NCI-H2107 treated with DMSO at 0.1 percent for 48 hours (cell line): ENCODE measurements around the gene STAP1.

Experiments used
- DNase-seq: peaks from one replicate; lab custom pipeline; 2025; ENCODE audit not compliant: unreplicated experiment; lab: John Stamatoyannopoulos, UW

Gene STAP1

DNA sequence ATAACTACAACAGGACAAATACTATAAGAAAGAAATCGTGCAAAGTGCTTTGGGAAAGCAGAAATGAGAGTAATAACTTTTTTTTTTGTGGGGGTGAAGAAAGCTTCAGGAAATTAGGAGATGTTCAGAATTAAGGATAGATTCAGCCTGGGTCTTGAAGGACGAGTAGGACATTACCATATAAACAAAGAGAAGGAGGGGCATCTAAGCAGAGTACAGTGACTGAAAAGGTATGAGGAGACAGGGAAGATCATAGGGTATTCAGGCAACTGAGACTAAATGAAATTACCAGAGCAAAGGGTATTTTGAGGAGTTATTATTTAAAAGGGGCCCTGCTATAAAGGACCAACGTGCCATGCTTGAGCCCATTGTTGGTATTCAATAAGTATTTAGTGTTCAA, 3.1 kb upstream of the STAP1 start:
- no peak for DNase-seq

GRCh38 chr4:67556436-67556835, 2.1 kb upstream of the STAP1 start:
- DNase-seq: no peak

DNA sequence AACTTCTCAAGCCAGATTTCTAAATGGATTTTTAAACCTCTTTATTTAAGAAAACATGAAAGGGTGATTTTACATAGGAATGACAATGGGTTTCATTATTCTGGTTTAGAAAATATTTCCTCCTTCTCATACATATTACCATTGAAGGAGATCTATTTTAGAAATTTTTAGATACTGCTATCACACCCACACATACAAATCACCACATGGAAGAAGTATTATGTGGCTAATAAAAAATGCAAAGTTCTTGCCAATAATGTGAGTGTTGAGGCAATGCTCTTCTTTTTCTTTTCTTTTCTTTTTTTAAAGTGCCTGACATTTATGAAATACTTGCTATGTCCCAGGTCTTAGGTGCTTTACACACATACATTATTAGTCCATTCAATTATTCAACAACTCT, 6.8 kb downstream of the STAP1 start:
- DNase-seq: no peak

GRCh38 chr4:67566335-67566734, 7.8 kb downstream of the STAP1 start:
- no peak for DNase-seq

DNA sequence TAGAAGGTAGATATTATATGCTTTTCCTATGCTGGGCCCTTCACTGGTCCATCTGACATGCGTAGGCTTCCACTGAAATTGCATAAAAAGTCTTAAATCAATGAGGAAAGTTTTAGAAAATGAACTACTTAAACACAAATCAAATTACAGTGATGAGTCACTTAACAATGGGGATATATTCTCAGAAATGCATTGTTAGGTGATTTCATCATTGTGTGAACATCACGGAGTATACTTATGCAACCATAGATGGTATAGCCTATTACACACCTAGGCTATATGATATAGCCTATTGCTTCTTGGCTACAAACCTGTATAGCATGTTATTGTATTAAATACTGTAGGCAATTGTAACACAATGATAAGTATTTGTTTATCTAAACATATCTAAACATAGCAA, 10.3 kb downstream of the STAP1 start:
- DNase-seq: no peak

DNA sequence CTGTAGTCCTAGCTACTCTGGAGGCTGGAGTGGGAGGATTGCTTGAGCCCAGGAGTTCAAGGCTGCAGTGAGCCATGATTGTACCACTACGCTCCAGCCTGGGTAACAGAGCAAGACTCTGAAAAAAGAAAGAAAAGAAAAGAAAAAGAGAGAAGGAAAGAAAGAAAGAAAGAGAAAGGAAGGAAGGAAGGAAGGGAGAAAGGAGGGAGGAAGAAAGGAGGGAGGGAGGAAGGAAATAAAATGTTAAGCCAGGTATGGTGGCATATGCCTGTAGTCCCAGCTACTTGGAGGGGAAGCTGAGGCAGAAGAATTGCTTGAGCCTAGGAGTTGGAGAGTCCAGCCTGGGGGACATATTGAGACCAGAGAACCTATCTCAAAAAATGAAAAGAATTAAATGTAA, 12.0 kb downstream of the STAP1 start:
- DNase-seq: no peak

- DNase-seq: no peak
These were observed 13.4 kb downstream of the STAP1 start for GRCh38 chr4:67571975-67572374.

- no peak for DNase-seq
These were observed 14.7 kb downstream of the STAP1 start for GRCh38 chr4:67573193-67573592.

GRCh38 chr4:67575232-67576058, 16.9 kb downstream of the STAP1 start:
- DNase-seq: peak; percentile 86

GRCh38 chr4:67576059-67576466, 17.5 kb downstream of the STAP1 start:
- DNase-seq: no peak

DNA sequence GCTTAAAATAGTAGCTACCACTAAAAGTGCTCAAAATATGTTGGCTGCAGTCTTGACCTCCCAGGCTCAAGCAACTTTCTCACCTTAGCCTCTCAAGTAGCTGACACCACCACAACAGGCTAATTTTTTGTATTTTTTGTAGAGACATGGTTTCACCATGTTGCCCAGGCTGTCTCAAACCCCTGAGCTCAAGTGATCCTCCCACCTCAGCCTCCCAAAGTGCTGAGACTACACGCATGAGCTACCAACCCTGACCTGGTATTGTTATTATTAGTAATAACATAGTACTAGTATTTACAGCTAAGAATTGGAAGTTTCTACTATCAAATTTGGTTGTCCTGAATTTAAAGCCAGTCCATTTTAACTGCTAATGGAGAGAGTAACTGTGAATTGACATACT, 18.0 kb downstream of the STAP1 start:
- DNase-seq: no peak

DNA sequence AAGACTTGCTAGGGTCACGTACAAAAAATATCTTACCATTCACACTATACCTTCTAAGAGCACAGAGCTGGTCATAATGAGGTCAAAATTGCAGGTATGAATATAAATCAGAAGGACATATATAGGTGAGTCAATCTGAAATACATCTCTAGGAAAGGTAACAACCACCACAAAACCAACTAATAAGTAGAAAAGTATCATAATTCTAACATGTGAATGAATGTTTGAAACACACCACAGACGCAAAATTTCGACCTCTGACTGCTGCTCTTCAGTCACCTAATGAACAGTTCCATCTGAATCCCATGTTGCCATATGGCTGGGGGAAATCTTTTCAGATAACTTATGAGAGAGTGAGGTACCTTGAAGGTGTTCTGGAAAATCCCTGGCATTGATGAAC, 22.1 kb downstream of the STAP1 start:
- DNase-seq: no peak

DNA sequence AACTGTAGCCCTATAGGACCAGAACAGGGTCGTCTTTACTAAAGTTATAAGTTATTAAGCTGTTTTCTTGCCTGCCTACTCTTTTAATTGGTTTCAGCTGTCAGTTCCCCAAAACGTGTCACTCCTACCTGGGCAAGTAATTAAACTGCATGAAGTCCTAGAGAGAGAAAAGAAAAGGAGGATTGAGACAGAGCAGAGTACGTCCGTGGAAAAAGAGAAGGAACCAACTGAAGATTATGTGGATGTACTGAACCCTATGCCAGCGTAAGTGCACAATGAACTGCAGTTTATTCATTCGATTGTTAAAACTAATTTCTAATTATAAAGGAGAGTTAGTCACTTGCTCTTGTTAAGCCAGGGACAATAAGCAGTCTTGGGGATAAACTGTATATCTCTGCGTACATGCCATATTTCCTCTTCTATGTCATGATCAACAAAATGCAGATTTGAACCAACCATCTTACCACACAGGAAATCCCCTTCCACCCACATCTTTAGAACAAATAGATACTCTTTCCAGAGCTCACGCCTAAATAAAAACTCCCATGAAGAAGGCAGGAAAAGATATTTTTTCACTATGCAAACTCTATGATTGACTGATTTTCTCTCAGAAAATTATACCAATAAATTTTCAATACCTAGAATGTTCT, 22.8 kb downstream of the STAP1 start:
- DNase-seq: no peak

GRCh38 chr4:67581913-67582312, 23.4 kb downstream of the STAP1 start:
- no peak for DNase-seq

DNA sequence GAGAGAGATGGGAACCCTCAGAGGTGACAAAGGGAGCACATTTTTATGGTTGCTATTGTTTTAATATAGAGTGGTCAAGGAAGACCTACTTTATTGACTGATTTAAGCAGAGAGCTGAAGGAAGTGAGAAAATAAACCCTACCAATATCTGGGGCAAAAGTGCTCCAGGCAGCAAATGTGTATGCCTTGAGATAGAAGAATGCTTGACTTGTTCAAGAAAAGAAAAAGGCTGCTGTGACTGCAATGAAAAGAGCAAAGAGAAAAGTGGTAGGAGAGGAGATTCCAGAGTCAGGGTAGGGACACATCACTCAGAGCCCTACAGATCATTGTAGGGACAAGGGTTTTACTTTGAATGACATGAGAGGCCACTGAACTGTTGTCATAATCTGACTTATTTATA, 26.0 kb downstream of the STAP1 start:
- DNase-seq: no peak

DNA sequence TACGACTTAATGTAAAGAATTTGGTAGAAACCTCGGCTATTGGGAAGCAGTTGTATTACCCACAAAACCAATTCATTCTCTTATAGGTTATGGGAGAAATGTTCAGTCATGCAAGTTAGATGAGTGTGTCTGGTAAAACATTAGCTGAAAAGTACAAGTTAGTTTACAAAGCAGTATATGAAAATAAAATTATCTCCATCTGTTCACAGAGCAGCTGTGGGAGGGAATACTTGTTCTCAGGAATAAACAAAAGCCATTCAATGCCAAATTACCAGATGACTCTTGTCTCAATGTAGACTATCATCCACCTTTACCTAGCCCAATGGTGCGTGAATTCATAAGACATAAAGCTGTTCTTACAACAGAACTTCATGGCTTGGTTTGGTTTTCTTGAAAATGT, 28.6 kb downstream of the STAP1 start:
- no peak for DNase-seq

DNA sequence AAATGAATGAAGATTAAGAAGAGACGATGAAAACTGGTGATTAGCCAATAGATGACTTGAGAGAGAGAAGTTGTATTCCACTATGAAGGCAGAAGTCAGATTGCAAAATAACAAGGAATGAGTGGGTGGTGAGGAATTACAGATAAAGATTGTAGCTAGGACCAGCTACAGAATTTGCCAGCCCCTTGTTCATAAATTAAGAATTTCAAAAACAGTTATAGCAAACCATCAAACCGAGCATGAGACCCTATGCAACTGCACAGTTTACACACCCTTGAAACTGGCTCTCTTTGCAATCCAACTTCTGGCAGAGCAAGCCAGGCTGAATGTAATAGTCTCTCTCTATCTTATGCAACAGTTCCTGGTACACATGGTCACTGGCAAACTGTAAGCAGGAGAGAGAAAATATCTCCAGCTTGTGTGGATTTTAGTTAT, 35.2 kb downstream of the STAP1 start:
- DNase-seq: no peak

- no peak for DNase-seq
These were observed 44.9 kb downstream of the STAP1 start for GRCh38 chr4:67603310-67604028.

- no peak for DNase-seq
These were observed 45.5 kb downstream of the STAP1 start for GRCh38 chr4:67604029-67604381.

DNA sequence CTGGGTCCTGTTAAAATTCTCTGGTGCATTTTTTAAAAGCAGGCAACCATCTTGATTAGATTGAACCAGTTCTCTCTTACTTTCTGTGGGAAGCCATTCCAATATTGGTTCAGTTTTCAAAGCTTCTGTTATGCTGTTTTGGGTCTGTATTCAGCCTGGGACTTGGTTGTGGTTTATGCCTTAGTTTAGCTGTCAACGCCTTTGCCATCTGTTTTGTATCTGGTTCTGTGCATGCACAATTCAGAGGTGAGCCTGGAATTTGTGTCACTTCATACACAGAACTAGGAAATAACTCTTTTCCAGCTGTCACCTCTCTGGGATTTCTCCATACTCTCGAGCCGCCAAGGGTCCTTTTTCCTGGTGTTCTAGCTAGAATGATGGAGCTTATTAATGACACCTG, 46.2 kb downstream of the STAP1 start:
- DNase-seq: no peak

- DNase-seq: no peak
These were observed 49.5 kb downstream of the STAP1 start for GRCh38 chr4:67608027-67608426.

- DNase-seq: no peak
These were observed 55.7 kb downstream of the STAP1 start for GRCh38 chr4:67614186-67614585.
